ENCODE results near the gene SH3PXD2A.
"Not testable (repeated sequence)": the region's sequence is repeated elsewhere in the genome, so short reads cannot be mapped to it uniquely, and the experiment has no call there.

Gene SH3PXD2A

GRCh38 chr10:103614306-103615158 is 240.8 kb downstream of the SH3PXD2A start:
- no peak for DNase-seq

- DNase-seq = no peak
Measured at GRCh38 chr10:103613616-103614015, 241.8 kb downstream of the SH3PXD2A start.

DNA sequence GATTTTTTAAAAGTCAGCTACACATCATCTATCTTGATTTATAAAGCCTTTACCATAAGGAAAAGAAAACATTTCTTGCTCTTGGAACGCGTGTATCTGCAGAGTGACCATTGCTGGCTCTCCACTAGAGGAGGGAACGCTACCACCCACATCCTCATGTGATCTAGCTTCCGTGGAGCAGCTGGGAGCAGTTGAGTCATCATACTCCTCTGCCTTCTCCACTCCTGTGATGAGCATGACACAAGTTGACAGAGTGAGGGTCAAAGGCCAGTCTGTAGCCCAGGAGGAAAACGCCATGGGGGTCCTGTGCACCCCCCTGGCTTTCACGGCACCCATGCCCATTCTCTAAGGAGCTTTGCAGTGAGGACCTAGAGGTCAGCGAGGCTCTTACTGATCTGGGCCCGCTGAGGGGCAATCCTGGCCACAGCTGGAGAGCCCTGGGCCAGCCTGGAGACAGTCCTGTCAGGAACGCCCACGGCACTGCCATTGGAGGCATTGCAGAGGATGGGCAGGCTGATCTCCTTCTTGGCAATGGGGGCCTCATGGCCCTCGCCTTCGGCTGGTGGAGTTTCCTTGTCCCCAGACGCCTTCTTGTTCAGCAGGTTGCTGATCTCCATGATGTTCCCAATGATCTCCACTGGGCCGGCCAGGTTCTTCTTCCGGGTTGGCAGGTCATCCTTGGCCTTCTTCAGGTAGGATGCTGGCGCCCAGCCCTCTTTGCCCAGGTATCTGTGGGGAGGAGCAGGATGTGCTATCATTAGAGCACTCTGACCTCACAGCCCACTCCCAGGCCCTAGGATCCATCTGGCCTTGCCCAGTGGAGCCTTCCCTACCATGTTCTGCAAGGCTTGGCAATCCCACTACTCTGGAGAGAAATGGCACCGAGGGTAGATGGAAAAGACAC is 242.7 kb downstream of the SH3PXD2A start:
- DNase-seq = no peak

DNA sequence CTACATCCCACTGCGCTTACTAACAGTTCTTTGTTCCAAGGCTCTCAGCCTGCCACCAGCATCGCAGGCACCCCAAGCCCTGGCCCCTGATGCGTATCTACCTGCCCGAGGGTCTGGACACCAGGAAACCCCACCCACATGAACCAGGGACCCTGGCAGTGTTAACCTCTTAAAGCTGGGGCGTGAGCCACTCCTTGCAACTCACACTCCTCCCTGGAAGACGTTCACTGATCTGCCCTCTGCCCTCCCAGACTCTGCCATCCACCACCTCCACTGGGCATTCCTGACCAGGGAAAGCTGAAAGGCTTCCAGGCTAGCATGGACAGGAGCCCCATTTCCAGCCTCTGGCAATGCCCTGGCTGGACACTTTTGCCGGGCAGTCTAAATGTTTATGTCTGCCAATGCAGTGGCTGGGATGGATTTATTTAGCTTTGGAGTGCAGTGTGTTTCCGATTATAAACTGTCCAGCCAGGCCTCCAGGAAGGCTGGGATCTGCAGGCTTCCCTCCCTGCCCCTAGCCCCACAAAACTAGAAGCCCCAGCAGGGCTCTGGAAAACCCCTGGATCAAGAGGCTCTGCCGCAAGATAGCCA is 244.4 kb downstream of the SH3PXD2A start:
- DNase-seq = no peak

GRCh38 chr10:103610083-103610472 is 245.3 kb downstream of the SH3PXD2A start:
- DNase-seq = no peak

- DNase-seq = no peak
Measured at GRCh38 chr10:103609231-103610082, 245.9 kb downstream of the SH3PXD2A start.

DNA sequence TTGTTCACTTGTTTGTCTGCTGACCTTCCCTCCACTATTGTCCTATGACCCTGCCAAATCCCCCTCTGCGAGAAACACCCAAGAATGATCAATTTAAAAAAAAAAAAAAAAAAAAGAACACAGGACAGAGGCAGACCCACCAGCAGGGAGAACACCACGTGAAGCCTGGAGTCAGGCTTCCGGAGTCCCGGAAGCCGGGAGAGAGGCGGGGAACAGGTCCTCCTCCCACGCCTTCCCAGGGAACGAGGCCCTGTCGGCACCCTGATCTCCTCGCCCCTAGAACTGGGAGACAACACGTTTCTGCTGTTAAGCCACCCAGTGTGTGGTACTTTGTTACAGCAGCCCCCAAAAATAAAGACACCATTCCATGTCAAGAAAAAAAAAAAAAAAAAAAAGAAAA is 247.3 kb downstream of the SH3PXD2A start:
- DNase-seq = not testable (repeated sequence)

DNA sequence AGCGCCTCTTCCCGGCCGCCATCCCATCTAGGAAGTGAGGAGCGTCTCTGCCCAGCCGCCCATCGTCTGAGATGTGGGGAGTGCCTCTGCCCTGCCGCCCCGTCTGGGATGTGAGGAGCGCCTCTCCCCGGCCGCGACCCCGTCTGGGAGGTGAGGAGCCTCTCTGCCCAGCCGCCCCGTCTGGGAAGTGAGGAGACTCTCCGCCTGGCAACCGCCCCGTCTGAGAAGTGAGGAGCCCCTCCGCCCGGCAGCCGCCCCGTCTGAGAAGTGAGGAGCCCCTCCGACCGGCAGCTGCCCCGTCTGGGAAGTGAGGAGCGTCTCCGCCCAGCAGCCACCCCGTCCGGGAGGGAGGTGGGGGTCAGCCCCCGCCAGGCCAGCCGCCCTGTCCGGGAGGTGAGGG is 248.3 kb downstream of the SH3PXD2A start:
- not testable (repeated sequence) for DNase-seq

DNA sequence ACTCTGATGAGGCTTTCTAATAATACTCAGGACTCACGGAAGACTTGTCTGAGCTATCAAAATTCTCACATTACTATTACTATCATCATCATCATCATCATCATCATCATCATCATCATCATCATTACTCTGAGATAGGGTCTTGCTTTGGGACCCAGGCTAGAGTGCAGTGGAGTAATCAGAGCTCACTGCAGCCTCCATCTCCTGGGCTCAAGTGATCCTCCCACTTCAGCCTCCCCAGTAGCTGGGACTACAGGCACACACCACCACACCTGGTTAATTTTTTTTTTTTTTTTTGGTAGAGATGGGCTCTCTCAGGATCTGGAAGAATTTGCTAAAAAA is 249.3 kb downstream of the SH3PXD2A start:
- DNase-seq = not testable (repeated sequence)

DNA sequence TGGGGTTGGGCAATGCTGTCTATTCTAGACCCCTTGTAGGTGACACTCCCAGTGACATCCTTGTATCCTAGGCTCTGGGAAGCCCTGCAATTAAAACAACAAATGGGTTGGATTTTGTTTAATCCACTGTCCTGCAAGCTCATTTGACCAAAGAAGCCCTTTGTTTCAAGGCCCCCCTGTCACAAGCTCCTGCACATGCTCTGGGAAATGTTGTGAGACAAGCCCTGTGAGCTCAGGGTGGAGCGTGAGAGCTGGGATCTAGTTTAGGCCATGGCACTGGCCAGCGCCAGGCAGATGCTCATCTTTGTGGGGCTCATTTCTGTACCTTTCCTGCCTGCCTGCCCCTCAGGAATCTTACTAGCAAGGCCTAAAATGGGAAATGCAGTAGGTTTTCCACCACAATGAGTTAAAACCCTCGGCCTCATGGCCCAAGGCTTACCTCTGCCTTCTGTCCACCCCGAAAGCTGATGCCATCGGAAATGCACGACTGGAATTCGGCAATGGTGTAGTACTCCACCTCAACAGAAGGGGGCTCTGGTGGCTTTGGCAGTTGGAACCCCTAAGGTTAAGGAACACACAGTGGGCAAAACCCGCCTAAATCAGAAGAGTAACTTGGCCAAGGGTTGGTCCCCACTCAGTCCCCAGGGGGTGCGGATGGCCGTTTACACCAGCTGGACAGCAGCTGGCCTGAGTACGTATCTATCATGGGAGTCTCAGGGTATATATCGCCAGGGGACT is 249.8 kb downstream of the SH3PXD2A start:
- no peak for DNase-seq

DNA sequence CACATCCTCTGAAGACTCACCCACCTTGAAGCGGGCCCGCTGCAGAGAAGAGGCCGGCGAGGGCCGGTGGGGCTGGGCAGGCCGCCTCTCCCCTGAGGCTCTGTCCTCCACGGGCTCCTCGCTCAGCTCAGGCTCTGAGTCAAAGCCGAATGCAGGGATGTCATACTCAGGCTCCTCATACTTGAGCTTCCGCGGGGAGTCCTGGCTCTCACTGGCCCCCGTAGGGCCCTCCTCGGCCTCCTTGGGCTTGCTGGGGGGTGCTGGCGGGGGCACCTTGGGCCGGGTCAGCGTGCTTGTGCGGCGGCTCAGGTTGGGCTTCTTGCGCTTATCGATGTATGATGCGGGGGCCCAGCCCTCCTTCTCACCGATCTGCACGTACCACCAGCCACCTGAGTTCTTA is 252.0 kb downstream of the SH3PXD2A start:
- DNase-seq = no peak

DNA sequence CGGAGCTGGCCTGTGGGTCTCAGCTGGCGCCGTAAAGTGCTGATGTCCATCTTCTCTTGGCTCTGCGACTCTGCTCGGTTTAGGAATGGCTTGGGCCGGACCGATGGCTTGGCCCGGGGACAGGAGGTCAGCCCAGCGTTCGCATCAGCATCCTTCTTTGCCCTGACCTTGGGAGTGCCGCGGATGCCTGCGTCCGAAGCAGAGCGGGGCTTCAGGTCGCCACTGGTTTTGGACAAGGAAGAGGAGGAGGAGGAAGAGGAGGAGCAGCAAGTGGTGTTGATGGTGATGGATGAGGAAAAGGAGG is 252.6 kb downstream of the SH3PXD2A start:
- no peak for DNase-seq

GRCh38 chr10:103602028-103602851 is 253.1 kb downstream of the SH3PXD2A start:
- no peak for DNase-seq

DNA sequence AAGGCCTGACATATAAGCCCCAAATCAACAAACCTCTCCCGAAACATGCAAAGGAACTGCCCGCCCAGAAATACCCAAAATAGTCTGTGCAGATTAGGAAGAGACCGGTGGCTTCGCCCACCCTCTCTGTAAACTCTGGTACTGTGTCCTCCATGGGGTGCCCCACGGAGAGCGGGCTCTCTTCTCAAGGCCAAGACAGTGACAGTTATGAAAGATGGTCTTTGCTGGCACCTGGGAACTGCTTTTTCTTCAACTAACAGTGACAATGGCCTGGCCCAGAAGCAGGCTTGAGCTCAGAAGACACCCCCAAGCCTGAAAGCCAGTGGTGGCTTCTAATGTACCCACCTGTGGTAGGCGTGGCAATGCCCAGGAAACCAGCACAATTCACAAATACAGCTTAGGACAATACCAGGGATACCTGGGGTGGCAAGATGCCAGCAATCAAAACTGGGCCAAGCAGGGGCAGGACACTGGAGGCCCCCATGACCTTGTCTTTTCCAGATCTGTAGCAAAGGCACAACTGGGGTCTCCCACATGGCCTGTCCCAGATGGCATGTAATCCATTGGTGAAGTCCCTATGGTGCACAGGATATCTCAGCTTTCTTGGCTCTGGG is 254.3 kb downstream of the SH3PXD2A start:
- no peak for DNase-seq

DNA sequence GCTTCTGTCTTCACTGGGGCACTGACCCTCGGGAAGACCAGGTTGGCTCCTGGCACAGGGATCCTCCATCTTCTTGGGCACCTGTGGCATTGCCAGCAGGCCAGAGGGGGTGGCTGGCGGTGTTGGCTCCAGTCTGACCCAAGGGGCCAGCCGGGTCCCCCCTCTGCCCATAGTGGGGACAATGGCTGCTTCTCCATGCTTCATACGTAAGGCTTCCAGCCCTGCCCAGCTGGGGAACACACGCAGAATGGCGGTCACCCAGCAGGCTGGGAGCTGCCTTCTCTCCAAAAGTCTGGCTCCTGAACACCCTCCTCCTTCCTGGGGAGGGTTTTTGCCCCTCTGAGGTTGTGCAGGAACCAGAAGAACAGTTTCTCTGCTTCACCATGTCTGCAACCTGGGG is 255.1 kb downstream of the SH3PXD2A start:
- no peak for DNase-seq

DNA sequence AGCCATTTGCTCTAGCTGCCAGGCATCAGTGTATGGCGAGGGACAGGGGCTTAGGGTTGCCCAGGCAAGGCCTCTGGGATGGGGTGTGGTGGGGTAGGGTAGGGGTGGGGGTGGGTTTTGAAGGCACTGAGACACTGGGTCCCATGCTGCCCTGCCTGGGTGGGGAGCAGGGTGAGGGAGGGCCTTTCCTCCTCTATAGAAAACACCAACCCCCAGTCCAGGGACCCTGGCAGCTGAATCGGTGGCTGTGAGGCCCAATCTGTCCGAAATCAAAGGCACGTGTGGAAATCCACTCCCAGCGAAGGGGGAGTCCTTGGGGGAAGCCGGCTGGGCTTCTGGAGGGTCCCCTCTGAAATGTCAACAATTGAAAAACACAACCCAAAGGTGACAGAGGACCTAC is 255.5 kb downstream of the SH3PXD2A start:
- no peak for DNase-seq

DNA sequence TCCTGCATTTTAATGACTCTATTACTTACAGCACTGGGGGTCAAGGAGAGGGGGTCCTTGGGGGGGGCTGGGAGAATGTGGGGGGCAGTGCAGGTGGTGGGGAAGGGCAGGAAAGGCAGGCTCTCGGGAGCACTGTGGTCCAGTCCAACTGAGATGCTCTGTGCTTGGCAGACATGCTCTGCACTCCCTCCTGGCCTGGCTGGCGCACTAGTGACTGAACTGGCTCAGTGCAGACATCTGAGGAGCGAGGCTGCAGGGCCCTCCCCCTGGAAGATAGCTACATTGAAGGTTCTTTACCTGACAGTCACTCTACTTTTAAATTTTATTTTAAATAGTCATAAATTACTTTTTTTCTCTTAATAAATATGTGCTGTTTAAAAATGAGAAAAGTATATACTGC is 256.2 kb downstream of the SH3PXD2A start:
- no peak for DNase-seq

GRCh38 chr10:103598654-103599115 is 256.7 kb downstream of the SH3PXD2A start:
- no peak for DNase-seq

DNA sequence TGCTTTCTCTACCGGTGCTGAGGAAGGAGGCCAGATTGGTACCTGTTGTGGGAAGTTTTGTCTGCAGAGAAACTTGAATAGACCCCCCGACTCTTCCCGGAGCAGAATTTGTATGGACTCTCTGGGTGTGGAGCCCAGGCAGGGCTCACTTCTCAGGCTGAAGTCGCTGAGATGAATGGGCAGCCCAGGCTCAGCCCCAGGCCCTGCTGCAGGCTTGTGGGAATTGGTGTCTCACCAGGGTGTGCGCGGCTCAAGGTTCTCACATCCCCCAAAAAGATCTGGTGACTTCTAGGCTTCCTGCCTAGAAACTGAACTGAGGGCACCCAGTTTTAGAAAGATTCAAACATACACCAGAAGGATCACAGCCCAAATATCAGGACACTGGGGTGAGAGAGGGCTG is 258.4 kb downstream of the SH3PXD2A start:
- no peak for DNase-seq

- no peak for DNase-seq
Measured at GRCh38 chr10:103595933-103596726, 259.2 kb downstream of the SH3PXD2A start.

All from NK-92 treated with Interleukin-12 subunit alpha and Interleukin-12 subunit beta, amount 100 ng/mL, for 24 hours (cell line).